DOHH2 (cell line): ENCODE results near the gene SLC34A3.

Source experiments
- EZH2phosphoT487 ChIP-seq: fragments of 200-600 bp; sonication (generic); IDR thresholded peaks from 2 replicates; pipeline ENCODE4 v1.6.1; 2017; ENCODE audit warnings: borderline replicate concordance, mild to moderate bottlenecking, antibody characterized with exemption, low read length, moderate library complexity, mixed read lengths
- TF ChIP-seq, protein P1 (sequence below): fragments of 200-600 bp; sonication (generic); IDR thresholded peaks from one replicate; pipeline ENCODE4 v1.5.1; 2014; ENCODE audit warnings: antibody characterized with exemption, mild to moderate bottlenecking, low read depth, low read length; ENCODE audit not compliant: poor library complexity, severe bottlenecking

GRCh38 chr9:137223078-137223970, 7.4 kb upstream of the SLC34A3 start:
- TF ChIP-seq, protein P1, sequence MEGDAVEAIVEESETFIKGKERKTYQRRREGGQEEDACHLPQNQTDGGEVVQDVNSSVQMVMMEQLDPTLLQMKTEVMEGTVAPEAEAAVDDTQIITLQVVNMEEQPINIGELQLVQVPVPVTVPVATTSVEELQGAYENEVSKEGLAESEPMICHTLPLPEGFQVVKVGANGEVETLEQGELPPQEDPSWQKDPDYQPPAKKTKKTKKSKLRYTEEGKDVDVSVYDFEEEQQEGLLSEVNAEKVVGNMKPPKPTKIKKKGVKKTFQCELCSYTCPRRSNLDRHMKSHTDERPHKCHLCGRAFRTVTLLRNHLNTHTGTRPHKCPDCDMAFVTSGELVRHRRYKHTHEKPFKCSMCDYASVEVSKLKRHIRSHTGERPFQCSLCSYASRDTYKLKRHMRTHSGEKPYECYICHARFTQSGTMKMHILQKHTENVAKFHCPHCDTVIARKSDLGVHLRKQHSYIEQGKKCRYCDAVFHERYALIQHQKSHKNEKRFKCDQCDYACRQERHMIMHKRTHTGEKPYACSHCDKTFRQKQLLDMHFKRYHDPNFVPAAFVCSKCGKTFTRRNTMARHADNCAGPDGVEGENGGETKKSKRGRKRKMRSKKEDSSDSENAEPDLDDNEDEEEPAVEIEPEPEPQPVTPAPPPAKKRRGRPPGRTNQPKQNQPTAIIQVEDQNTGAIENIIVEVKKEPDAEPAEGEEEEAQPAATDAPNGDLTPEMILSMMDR: no peak
- no peak for TF ChIP-seq EZH2phosphoT487
